CMK (cell line): ENCODE measurements around the gene C2orf42.
A peak's percentile ranks its signal among the peaks of the same experiment; 100 is the strongest.
"Not testable (repeated sequence)": the region's sequence is repeated elsewhere in the genome, so short reads cannot be mapped to it uniquely, and the experiment has no call there.

Experiments used
- DNase-seq: peaks from one replicate; pipeline ENCODE4 v3.0.0-alpha.2; 2010; ENCODE audit warnings: low read depth

The C2orf42 gene

DNA sequence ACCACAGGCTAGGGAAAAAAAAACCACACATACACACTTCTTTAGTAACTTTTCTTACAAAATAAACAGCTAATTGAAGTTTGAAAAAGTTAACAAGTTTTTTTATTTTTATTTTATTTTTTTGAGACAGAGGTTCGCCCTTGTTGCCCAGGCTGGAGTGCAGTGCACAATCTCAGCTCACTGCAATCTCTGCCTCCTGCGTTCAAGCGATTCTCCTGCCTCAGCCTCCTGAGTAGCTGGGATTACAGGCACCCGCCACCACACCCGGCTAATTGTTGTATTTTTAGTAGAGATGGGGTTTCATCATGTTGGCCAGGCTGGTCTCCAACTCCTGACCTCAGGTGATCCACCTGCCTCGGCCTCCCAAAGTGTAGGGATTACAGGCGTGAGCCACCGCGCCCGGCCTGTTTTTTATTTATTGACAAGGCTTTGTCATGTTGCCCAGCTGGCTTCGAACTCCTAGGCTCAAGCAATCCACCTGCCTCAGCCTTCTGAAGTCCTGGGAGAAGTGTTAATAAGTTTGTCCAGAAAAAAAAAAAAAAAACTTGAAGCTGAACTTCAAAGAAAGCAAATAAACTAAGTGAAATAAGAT, 21.1 kb downstream of the C2orf42 start:
- not testable (repeated sequence) for DNase-seq

DNA sequence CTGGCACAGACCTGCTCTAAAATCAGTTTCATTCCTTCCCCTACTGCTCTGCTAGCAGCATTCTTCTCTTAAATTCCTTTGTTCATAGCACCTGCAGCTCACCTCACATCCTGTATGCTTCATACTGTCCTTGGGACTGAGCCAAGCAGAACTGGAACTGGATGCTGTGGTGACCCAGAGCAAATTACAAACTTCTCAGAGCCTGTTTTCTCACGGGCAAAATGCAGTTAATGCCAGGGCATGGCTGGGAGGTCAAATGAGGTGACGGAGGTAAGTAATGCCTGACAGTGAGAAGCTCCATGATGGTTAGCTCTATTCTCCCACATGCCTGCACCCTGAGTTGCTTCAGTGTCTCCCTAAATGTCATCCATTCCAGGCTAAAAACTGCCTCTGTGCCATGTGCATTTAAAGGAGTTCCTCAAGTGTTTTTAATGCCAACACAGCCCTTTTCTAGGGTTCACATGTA, 29.7 kb downstream of the C2orf42 start:
- DNase-seq: no peak

DNA sequence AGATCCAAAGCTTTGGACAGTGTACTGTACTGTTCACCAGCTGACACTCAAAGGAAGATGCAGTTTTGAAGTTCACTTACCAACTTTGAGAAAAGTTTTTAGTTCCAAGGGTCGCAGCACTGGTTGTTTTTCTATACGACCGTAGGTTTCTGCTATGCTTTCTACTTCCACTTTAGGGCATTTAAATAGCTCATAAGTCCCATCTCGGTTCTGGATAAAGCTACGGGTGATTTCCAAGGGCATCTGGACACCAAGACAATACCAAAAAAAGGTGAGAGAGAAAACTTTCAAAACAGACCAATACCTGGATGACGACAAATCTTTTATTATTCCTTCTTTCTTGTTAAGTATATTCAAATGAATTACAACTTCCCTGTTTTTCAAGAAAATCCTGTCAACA, 30.3 kb downstream of the C2orf42 start:
- DNase-seq: no peak

- DNase-seq: not testable (repeated sequence)
Measured at GRCh38 chr2:70149130-70149686, 41.6 kb downstream of the C2orf42 start.

DNA sequence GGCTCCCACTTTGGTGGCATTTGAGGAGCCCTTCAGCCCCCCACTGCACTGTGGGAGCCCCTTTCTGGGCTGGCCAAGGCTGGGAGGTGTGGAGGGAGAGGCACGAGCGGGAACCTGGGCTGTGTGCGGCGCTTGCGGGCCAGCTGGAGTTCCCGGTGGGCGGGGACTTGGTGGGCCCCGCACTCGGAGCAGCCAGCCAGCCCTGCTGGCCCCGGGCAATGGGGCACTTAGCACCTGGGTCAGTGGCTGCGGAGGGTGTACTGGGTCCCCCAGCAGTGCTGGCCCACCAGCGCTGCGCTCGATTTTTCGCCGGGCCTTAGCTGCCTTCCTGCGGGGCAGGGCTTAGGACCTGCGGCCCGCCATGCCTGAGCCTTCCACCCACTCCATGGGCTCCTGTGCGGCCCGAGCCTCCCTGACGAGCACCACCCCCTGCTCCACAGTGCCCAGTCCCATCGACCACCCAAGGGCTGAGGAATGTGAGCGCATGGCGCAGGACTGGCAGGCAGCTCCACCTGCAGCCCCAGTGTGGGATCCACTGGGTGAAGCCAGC, 42.5 kb downstream of the C2orf42 start:
- not testable (repeated sequence) for DNase-seq

DNA sequence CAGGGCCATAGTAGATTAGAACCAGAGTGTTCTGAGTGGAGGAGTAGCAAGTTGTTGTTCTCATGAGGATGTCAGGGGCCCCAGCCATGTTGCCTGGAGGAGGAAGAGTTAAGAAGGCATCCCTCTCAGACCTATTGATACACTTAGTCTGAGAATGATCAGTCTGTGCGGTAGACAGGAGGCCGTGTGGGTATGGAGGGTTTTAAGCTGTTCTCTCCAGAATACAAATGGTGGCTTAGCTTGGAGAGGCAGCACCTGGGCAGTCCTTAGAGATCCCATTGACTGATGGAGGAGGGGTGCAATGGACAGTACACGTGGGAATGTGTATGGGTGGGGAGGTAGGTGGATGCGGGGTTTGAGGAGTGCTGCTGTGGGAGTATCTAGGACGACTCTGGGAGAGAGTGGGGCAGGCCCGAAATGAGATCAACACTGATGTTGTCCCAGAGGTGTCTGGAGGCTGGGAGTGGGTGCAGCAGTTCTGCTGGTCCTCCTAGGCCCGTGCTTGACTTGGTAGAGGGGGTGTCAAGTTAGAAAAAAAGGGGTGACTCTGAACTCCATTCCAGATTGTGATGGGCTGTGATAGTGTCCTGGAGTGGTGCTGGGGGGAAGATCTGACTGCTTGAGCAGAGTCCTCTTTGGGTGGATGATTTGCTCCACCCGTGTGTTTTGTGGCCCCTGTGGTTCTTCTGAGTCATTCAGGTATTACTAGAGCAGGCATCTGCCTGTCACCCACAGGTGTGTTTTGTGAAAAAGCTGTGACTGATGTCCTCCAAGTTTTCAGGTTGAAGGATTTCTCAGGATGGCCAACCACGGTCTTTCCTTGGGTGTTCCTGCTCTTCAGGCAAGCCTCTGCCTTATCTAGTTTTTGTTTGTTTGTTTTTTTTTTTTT, 44.7 kb downstream of the C2orf42 start:
- no peak for DNase-seq

- no peak for DNase-seq
Measured at GRCh38 chr2:70145144-70145490, 45.7 kb downstream of the C2orf42 start.

GRCh38 chr2:70144443-70145143, 46.2 kb downstream of the C2orf42 start:
- DNase-seq: no peak

- DNase-seq: no peak
Measured at GRCh38 chr2:70143314-70144150, 47.3 kb downstream of the C2orf42 start.

DNA sequence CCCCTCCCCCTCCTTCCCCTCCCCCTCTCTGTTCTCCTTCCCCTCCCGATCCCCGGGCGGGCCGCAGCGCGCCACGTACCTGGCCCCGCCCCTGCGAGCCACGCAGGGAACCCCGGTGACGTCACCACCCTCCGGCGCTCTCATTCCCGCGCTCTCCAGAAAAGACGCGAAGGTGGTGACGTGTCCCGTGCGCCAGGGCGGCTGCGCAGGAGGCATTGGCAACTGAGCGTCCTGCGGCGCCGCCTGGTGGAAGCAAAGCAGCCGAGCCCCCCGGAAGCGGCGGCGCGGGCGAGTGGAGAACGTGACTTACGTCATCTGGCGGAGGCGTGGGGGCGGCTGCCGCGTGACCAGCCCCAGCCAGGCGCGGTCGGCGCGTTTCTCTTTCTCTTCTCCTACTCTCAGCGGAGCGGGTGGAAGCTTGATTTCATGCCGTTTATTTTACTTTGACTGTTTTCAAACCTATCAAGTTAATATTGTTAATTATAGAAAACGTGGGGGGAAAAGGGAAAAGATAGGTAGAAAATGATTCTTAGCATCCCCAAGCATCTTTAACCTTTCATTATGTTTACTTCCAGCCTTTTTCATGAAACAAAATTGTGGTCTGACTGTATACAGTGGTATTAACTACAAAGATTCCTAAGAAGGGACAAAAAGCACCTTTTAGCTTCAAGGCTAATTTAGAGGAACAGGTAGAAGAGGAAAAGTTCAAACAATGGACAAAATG, 48.1 kb downstream of the C2orf42 start:
- peak; percentile 99 for DNase-seq

GRCh38 chr2:70141902-70142589, 48.8 kb downstream of the C2orf42 start:
- DNase-seq: no peak

DNA sequence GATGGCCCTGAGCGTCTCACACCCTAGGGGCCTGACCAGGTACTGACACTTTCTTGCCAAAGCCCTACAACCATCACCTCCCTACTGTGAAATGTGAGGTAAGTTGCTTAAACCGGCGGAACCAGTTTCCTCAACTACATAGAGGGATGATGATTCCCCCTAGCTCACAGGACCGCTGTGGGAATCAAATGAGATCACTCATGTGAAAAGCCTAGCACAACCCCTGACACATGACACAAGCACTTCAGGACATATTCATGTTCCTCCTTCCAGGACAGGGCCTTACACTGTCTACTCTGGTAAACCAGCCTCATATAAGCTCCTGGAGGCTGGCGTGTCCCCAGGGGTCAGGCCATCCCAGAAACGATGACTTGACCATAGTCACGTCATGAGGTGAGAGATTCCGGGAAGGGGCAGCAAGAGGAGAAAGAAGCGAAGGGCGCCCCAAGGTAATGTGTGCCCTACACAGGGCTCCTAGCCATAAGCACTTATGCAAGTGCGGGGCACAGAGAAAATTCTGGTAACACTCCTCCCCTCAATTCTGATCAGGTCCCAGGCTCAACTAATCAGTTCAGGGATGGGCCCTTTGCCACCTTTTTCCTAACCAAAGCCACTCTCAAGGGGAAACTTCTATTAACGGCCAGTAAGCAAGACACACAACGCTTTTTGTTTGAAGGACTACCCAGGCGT, 49.5 kb downstream of the C2orf42 start:
- DNase-seq: no peak

- DNase-seq: no peak
Measured at GRCh38 chr2:70140791-70141211, 50.0 kb downstream of the C2orf42 start.

DNA sequence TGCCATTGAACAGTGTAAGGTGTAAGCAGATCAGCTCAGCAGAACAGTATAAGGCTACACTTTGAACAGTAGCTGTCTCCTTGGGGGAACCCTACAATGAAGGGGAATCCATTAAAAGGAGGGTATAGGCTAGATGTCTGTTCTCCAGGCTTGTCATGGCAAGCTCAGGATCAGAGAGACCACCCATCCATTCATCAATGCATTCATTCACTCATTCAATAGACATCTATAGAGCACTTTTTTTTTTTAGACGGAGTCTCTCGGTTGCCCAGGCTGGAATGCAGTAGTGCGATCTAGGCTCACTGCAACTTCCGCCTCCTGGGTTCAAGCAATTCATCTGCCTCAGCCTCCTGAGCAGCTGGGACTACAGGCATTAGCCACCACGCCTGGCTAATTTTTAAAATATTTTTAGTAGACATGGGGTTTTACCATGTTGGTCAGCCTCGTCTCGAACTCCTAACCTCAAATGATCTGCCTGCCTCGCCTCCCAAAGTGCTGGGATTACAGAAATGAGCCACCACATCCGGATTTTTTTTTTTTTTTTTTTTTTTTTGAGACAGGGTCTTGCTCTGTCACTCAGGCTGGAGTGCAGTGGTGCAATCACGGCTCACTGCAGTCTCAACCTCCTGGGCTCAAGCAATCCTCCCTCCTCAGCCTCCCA, 56.4 kb downstream of the C2orf42 start:
- DNase-seq: not testable (repeated sequence)

- no peak for DNase-seq
Measured at GRCh38 chr2:70133491-70134322, 57.1 kb downstream of the C2orf42 start.

DNA sequence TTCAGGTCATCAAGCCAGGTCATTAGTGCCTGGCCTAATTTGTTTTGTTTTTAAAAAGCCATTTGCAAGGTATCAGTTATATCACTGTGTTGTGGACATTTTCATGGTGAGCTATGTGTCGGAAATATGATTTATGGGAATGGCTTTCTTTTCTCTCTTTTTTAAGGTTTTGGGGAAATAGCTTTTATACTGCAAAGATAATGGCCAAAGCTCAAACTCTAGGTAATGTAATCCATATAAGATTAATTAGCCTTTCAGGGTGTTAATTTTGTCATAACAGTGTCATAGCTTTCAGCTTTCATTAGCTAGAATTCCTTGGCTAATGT, 57.7 kb downstream of the C2orf42 start:
- no peak for DNase-seq

DNA sequence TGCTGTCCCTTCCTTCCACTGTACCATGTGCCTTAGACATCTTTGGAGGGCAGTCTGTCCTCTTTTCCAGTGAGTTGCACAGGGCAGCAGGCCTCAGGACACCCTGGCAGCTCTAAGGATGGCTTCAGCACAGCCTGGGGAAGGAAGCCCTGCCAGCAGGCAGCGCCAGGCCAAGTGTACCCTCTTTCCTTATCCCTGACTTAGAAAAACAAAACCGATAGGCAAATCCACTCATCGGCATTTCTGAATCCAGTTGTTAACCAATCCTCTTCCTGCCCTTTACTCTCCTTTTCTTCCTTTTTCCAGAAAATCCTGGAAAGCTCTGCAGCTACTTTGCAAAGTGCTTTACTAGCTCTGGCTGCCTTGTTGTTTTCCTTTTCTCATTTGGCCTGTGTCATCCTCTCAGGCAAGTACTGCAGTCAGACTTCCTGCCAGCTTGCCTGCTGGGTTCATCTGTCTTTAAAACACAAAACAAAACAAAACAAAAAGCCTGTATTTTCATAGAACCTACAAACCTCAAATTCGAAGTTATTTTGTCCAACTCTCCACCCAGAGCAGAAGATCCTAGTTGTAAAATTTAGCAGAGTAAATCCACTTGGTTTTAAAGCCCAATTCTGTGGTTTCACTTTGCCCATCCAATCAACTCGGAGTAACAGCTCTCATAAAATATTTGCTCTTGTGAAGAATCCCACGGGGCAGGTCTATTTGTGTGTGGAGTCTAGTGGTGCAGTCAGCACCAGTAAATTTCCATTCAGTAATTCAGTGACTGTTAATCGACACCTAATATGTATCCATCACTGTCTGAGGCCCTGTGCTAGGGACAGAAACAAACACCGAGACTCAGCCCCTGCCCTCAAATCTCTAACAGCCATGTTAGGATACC, 58.3 kb downstream of the C2orf42 start:
- no peak for DNase-seq
